Lower leg skin (tissue), 4 donors: ENCODE measurements around the gene AP5Z1. TPM values are rescaled to one million over a fixed set of nuclear protein-coding genes. Genes with fewer than 3 reads are reported as not detected.

Source experiments
- DNase-seq, 2 donors: peaks; one replicate each; pipeline ENCODE4 v3.0.0-alpha.2; 2019; ENCODE audit warnings: low spot score in 2 of 2
- H3K4me3 ChIP-seq: fragments of 200-600 bp; sonication (generic); 2 replicates; pipeline ENCODE4 v1.5.1; 2017; ENCODE audit warnings: mild to moderate bottlenecking, low read depth; ENCODE audit not compliant: poor library complexity, severe bottlenecking
- POLR2A ChIP-seq, 2 donors: fragments of 450-650 bp; IDR thresholded peaks; one replicate each; pipeline ENCODE4 v1.6.1; 2016 to 2017; ENCODE audit warnings: antibody characterized with exemption in 2 of 2, mild to moderate bottlenecking in 1 of 2, moderate library complexity in 1 of 2
- WGBS, 2 donors: methylation state at CpG; one replicate each; pipeline ENCODE4 v1.1.5; 2018; 5-methylcytosine and 5-hydroxymethylcytosine counted together
- intact Hi-C: fragments of 100-400 bp; cut with DNase I; formaldehyde crosslinking; loops from one replicate; pipeline ENCODE4 v1.15.0; 2023; ENCODE audit warnings: low total_unique reads
- total RNA-seq, 4 donors: library from RNA; depleted of rRNA; stranded (reverse); fragments of >200 nt; gene quantifications; one replicate each; pipeline ENCODE4 v1.1.0, GENCODE V29; 2016
- TF ChIP-seq, protein P1 (sequence below), 3 donors: fragments of 450-650 bp; IDR thresholded peaks; one replicate each; pipeline ENCODE4 v1.5.1; 2016; ENCODE audit warnings: antibody characterized with exemption in 3 of 3, mild to moderate bottlenecking in 3 of 3, moderate library complexity in 2 of 3

The AP5Z1 gene
- total RNA-seq, 4 donors from 2014 or later: 43.1 to 87.4 (median 61.3) TPM

DNA sequence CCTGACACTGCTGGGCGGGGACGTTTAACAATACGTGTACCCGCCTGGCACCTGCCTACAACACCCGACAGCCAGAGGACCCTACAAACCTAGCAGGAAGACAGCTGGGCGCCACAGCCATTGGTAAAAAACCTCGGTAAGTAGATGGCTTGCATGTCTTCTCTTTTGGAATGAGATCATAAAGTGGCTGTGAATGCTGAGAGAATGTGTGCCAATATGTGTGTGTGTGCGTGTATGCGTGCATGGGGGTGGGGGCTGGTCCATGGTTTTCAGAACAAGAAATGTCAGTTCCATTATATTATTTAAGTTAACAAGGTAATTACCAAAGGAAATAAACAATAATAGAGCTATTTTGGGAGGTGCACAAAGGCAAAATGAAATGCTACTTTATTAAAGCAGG is 47.3 kb downstream of the AP5Z1 start:
- no peak for DNase-seq
- intact Hi-C loops: no loop called here
- TF ChIP-seq POLR2A (IDR thresholded peaks at IDR 0.05): no peak
- TF ChIP-seq, protein P1, sequence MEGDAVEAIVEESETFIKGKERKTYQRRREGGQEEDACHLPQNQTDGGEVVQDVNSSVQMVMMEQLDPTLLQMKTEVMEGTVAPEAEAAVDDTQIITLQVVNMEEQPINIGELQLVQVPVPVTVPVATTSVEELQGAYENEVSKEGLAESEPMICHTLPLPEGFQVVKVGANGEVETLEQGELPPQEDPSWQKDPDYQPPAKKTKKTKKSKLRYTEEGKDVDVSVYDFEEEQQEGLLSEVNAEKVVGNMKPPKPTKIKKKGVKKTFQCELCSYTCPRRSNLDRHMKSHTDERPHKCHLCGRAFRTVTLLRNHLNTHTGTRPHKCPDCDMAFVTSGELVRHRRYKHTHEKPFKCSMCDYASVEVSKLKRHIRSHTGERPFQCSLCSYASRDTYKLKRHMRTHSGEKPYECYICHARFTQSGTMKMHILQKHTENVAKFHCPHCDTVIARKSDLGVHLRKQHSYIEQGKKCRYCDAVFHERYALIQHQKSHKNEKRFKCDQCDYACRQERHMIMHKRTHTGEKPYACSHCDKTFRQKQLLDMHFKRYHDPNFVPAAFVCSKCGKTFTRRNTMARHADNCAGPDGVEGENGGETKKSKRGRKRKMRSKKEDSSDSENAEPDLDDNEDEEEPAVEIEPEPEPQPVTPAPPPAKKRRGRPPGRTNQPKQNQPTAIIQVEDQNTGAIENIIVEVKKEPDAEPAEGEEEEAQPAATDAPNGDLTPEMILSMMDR (IDR thresholded peaks at IDR 0.05): no peak
- H3K4me3 ChIP-seq: no peak overlapping the region
- 80 to 84% methylated on average over 9 of the region's 9 CpGs for WGBS, 2 donors

DNA sequence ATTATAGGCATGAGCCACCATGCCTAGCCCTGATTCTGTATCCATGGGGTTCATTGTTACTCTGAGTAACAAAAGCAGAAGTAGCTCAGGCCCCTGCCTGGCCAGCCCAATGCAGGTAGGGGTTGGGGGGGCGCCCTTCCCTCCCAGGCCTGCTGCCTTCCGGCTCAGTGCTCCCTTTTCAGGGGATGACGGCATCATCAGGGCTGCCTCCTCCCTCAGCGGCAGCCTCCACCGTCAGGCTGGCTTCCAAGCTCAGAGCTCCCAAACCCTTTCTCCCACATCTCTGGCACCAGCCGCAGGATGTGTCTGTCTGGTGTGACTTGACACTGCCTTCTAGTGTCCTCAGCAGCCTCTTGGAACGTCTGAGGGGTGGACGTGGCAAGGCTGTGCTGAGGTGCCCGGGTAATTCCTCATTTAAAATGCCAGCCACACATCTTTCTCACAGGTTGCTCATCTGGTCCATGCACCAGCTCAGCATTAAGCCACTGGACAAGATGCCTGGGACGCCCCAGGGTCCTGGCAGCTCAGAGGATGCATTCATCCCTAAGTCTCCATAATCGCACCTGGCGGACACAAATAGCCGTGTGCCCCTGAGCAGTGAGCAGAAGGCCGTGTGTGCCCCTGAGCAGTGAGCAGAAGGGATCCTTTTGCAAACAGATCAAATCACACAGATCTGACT is 48.2 kb downstream of the AP5Z1 start:
- TF ChIP-seq, protein P1 (IDR thresholded peaks at IDR 0.05): no peak
- no peak for TF ChIP-seq POLR2A (IDR thresholded peaks at IDR 0.05)
- intact Hi-C loops: no loop called here
- 68 to 76% methylated on average over 13 to 14 of the region's 14 CpGs for WGBS, 2 donors
- H3K4me3 ChIP-seq: no peak overlapping the region
- no peak for DNase-seq

DNA sequence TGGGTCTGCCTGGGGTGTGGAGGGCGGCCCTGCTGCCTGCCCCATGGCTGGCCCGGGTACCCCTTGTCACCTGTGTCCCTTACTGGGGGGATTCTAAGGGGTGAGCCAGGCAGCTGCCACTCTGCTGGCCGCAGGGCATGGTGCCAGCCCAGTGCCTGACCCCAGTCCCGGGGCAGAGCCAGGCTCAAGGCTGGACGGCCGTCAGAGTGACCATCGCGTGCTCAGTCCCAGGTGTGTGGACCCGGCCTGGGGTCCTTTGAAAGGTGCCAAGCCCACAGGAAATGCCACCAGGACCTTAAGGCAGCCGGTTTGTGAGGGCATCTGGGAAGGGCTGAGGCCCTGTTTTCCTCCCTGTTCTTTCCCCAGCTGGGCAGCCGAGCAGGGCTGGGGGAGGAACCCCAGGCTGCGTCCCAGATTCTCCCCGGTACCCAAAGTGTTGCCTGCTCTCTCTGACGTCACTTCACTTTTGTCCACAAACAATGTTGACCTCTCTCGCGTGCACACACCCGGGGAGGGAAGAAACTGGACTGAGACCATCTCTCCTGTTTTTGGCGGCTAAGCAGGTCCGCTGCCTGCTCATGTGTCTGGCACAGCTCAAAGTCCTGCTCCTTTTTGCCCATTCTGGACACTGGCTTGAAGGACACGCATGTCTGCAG is 48.8 kb downstream of the AP5Z1 start:
- TF ChIP-seq POLR2A (IDR thresholded peaks at IDR 0.05): no peak
- TF ChIP-seq, protein P1 (IDR thresholded peaks at IDR 0.05): no peak
- no peak for DNase-seq
- H3K4me3 ChIP-seq: no peak overlapping the region
- intact Hi-C loops: no loop called here
- WGBS, 2 donors: 90 to 94% methylated on average over 14 to 18 of the region's 20 CpGs

GRCh38 chr7:4825081-4825480 is 49.7 kb downstream of the AP5Z1 start:
- 91 to 96% methylated on average over 15 of the region's 15 CpGs for WGBS, 2 donors
- no peak overlapping the region for H3K4me3 ChIP-seq
- TF ChIP-seq, protein P1 (IDR thresholded peaks at IDR 0.05): no peak
- TF ChIP-seq POLR2A (IDR thresholded peaks at IDR 0.05): no peak
- intact Hi-C loops: no loop called here
- no peak for DNase-seq

- 83 to 84% methylated on average over 17 of the region's 17 CpGs for WGBS, 2 donors
- intact Hi-C loops: no loop called here
- TF ChIP-seq, protein P1 (IDR thresholded peaks at IDR 0.05): no peak
- no peak for TF ChIP-seq POLR2A (IDR thresholded peaks at IDR 0.05)
- no peak overlapping the region for H3K4me3 ChIP-seq
- no peak for DNase-seq
Measured at GRCh38 chr7:4828720-4829383, 53.4 kb downstream of the AP5Z1 start.
